Body of pancreas (tissue), 4 donors: Measurements from ENCODE around the gene CDX2. TPM values are rescaled to one million over a fixed set of nuclear protein-coding genes. Genes with fewer than 3 reads are reported as not detected.

Experiments used
- ATAC-seq: fragments of 150-250 bp; one replicate; pipeline ENCODE4 v1.9.1; 2016
- DNase-seq, 4 donors: peaks; one replicate each; pipeline ENCODE4 v3.0.0-alpha.2; 2019
- H3K27ac ChIP-seq, 4 donors: fragments of 200-600 bp; sonication (generic); 1 replicate in 3 of 4; 2 replicates in 1 of 4; pipeline versions ENCODE4 v1.5.1 to v1.6.1; 2016 to 2019; ENCODE audit warnings: mild to moderate bottlenecking in 1 of 4, mixed read lengths in 1 of 4, moderate library complexity in 1 of 4
- H3K27me3 ChIP-seq, 2 donors: fragments of 200-600 bp; sonication (generic); one replicate each; pipeline ENCODE4 v1.6.0; 2016; ENCODE audit warnings: mild to moderate bottlenecking in 1 of 2
- H3K36me3 ChIP-seq, 2 donors: fragments of 200-600 bp; sonication (generic); replicated peaks in 1 of 2; 2 replicates each; pipeline ENCODE4 v1.5.1; 2016; ENCODE audit warnings: low read depth in 2 of 2; ENCODE audit not compliant: insufficient read depth in 1 of 2
- H3K4me1 ChIP-seq: fragments of 200-600 bp; sonication (generic); one replicate; pipeline ENCODE4 v1.6.0; 2016
- H3K4me3 ChIP-seq, 2 donors: fragments of 200-600 bp; sonication (generic); 1 replicate in 1 of 2; 2 replicates in 1 of 2; pipeline ENCODE4 v1.5.1; 2016 to 2019
- H3K9me3 ChIP-seq, 3 donors: fragments of 200-600 bp; sonication (generic); 1 replicate in 2 of 3; 2 replicates in 1 of 3; pipeline ENCODE4 v1.5.1; 2016
- CTCF ChIP-seq, 7 experiments: fragments of 450-650 bp in 4 of 7; fragments of 200-600 bp in 3 of 7; sonication (generic) in 3 of 7; IDR thresholded peaks; one replicate each; pipeline ENCODE4 v1.5.1; 2016 to 2019; ENCODE audit warnings: antibody characterized with exemption in 7 of 7
- POLR2A ChIP-seq, 3 donors: fragments of 450-650 bp; IDR thresholded peaks; one replicate each; pipeline ENCODE4 v1.6.1; 2016; ENCODE audit warnings: antibody characterized with exemption in 3 of 3, mild to moderate bottlenecking in 2 of 3
- WGBS, 2 donors: methylation state at CpG; one replicate each; pipeline ENCODE4 v1.1.5; 2017; 5-methylcytosine and 5-hydroxymethylcytosine counted together
- intact Hi-C: fragments of 100-400 bp; cut with DNase I; formaldehyde crosslinking; loops from one replicate; pipeline ENCODE4 v1.15.1; 2023
- total RNA-seq, 2 donors: library from RNA; depleted of rRNA; stranded (reverse); fragments of >200 nt; gene quantifications; one replicate each; pipeline ENCODE4 v1.1.0, GENCODE V29; 2016

CDX2 gene
- total RNA-seq, 2 donors from 2014 or later, result 1.3 to 1.6 TPM

DNA sequence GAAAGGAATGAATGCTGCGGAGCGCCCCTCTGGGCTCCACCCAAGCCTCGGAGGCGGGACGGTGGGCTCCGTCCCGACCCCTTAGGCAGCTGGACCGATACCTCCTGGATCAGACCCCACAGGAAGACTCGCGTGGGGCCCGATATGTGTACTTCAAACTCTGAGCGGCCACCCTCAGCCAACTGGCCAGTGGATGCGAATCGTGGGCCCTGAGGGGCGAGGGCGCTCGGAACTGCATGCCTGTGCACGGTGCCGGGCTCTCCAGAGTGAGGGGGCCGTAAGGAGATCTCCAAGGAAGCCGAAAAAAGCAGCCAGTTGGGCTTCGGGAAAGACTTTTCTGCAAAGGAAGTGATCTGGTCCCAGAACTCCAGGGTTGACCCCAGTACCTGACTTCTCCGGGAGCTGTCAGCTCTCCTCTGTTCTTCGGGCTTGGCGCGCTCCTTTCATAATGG is 40.7 kb downstream of the CDX2 start:
- Histone ChIP-seq H3K36me3 (no peaks in the 10 kb centered on the region), H3K27ac (peak overlapping the region in 3 of 4 donors; percentile 79 to 91 (median 90)), H3K27me3 (no peaks in the 10 kb centered on the region), H3K9me3 (no peaks in the 10 kb centered on the region), H3K4me1 (no peaks in the 10 kb centered on the region), H3K4me3 (no peak overlapping the region)
- intact Hi-C loops, result no loop called here
- peak; percentile 10 for ATAC-seq
- 40 to 78% methylated on average over 20 to 26 of the region's 26 CpGs for WGBS, 2 donors
- DNase-seq, result no peak
- no peak for TF ChIP-seq POLR2A (IDR thresholded peaks at IDR 0.05)
- no peak for TF ChIP-seq CTCF (IDR thresholded peaks at IDR 0.05)

GRCh38 chr13:27927444-27928352 is 41.4 kb downstream of the CDX2 start:
- no peaks in the 10 kb centered on the region for H3K9me3 ChIP-seq
- peak; percentile 12 for ATAC-seq
- 47 to 52% methylated on average over 26 to 46 of the region's 53 CpGs for WGBS, 2 donors
- intact Hi-C loops, result no loop called here
- H3K36me3 ChIP-seq, result no peaks in the 10 kb centered on the region
- H3K27me3 ChIP-seq, result no peaks in the 10 kb centered on the region
- no peak for TF ChIP-seq CTCF (IDR thresholded peaks at IDR 0.05)
- no peak for TF ChIP-seq POLR2A (IDR thresholded peaks at IDR 0.05)
- peak overlapping the region in 3 of 4 donors; percentile 79 to 91 (median 90) for H3K27ac ChIP-seq
- H3K4me1 ChIP-seq, result no peaks in the 10 kb centered on the region
- peak in 2 of 4 donors; percentile 19 to 36 for DNase-seq
- no peak overlapping the region for H3K4me3 ChIP-seq

DNA sequence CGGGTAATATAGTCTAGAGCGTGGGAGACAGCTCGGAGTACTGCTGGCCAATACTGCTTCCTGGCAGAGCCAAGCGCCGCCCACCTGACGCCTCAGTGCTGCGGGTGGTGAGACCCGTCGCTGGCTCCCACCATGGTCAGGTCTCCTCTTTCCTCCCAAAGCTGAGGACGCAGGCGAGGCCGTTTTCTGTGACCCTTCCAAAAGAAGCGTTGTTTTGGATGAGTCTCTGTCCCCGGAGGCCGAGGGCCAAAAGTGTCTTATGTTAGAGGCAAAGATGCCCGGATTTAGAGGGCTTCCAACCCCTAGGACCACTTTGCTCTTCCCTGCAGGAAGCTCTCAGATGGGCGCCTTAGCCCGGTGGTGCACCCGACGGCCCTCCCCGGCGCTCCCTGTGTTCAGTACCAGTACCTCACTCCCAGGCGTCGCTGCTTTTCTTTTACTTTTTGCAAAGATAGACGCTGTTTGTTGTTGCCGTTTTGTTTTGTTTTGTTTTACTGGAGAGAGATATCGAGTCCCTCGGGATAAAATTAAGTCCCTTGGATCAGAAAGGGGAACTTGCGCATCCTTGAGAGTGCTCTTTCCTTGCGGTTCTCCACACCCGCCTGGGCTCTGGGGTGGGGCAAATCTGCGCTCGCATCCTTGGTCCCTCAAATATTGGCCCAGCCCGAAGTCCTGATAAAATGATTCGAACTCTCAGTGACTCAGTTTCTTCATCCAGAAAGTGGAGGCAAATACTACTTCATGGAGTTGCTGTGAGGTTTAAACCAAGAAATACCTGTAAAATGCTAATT is 42.3 kb downstream of the CDX2 start:
- Histone ChIP-seq H3K27me3 (no peaks in the 10 kb centered on the region), H3K4me1 (peaks cover 4% of the 10 kb centered on the region), H3K4me3 (no peak overlapping the region), H3K27ac (peak overlapping the region in 3 of 4 donors; percentile 79 to 91 (median 90)), H3K9me3 (no peaks in the 10 kb centered on the region), H3K36me3 (no peaks in the 10 kb centered on the region)
- DNase-seq (peak in 3 of 4 donors; percentile 26 to 53 (median 50)), ATAC-seq (peak; percentile 36)
- intact Hi-C loops, result no loop called here
- peak in 3 of 7 experiments; percentile 9 to 25 (median 22) for TF ChIP-seq CTCF (IDR thresholded peaks at IDR 0.05)
- TF ChIP-seq POLR2A (IDR thresholded peaks at IDR 0.05), result peak in 1 of 3 donors; percentile 20
- 40 to 52% methylated on average over 35 of the region's 35 CpGs for WGBS, 2 donors

GRCh38 chr13:27925220-27925991 is 43.7 kb downstream of the CDX2 start:
- TF ChIP-seq CTCF (IDR thresholded peaks at IDR 0.05) (no peak), POLR2A (IDR thresholded peaks at IDR 0.05) (no peak)
- H3K27ac ChIP-seq, result peak overlapping the region in 3 of 4 donors; percentile 90 to 91 (median 90)
- 48 to 62% methylated on average over 9 of the region's 9 CpGs for WGBS, 2 donors
- H3K9me3 ChIP-seq, result no peaks in the 10 kb centered on the region
- peaks cover 16% of the 10 kb centered on the region for H3K4me1 ChIP-seq
- intact Hi-C loops, result no loop called here
- DNase-seq, result no peak
- no peaks in the 10 kb centered on the region for H3K27me3 ChIP-seq
- no peak for ATAC-seq
- H3K4me3 ChIP-seq, result no peak overlapping the region
- H3K36me3 ChIP-seq, result no peaks in the 10 kb centered on the region
